HCT116 (cell line): ENCODE data around the gene LLCFC1. TPM values are rescaled to one million over a fixed set of nuclear protein-coding genes. Genes with fewer than 3 reads are reported as not detected.

Source experiments
- ATAC-seq: fragments of 200-7000 bp; cut with Tn5 transposase; 2 replicates; pipeline ENCODE4 v1.9.1; 2020; ENCODE audit warnings: mild to moderate bottlenecking, moderate library complexity
- BruUV-seq: library from RNA; stranded (reverse); fragments of 400-500 nt; replicated peaks from 2 replicates; lab custom pipeline; 2021; lab: Mats Ljungman, UMichigan
- CTCF ChIA-PET: fragments of 300-600 bp; sonication (Branson Sonifier 250); formaldehyde crosslinking; loops from one replicate; lab custom pipeline; 2021; ENCODE audit warnings: antibody characterized with exemption; lab: Charles Lee
- POLR2A ChIA-PET: fragments of 300-600, 350-600 bp; sonication (Branson Sonifier 250); formaldehyde crosslinking; loops from one replicate; lab custom pipeline; 2021; ENCODE audit warnings: antibody characterized with exemption; lab: Charles Lee
- RAD21 ChIA-PET, 2 experiments: fragments of 300-600 bp; sonication (Branson Sonifier 250); formaldehyde crosslinking; loops; one replicate each; lab custom pipeline; 2023; ENCODE audit warnings: low total read pairs in 2 of 2; ENCODE audit not compliant: uncharacterized antibody in 2 of 2, unreplicated experiment in 2 of 2, low non-redundant PET in 1 of 2; lab: Charles Lee
- DNase-seq: peaks from one replicate; pipeline ENCODE4 v3.0.0-alpha.2; 2010; ENCODE audit warnings: low read depth, low spot score
- H2AFZ ChIP-seq: fragments of 200-600 bp; shearing (Covaris generic), sonication (generic); 2 replicates; pipeline ENCODE4 v1.6.1; 2017; ENCODE audit warnings: low read depth, mixed run types, mixed read lengths, antibody characterized with exemption, low read length; ENCODE audit not compliant: poor library complexity, severe bottlenecking
- H3K27ac ChIP-seq: 2 replicates; pipeline ENCODE4 v1.5.1; 2012; ENCODE audit warnings: low read depth, low read length
- H3K27me3 ChIP-seq: fragments of 200-600 bp; sonication (generic); 2 replicates; pipeline ENCODE4 v1.6.1; 2016; ENCODE audit warnings: mixed run types, low read length, mixed read lengths; ENCODE audit not compliant: insufficient read depth
- H3K36me3 ChIP-seq, 2 experiments: fragments of 200-500 bp in 1 of 2; fragments of 200-600 bp in 1 of 2; sonication (Bioruptor generic) in 1 of 2; sonication (generic) in 1 of 2; 2 replicates each; pipeline versions ENCODE4 v1.5.1 to v1.6.1; 2014 to 2016; ENCODE audit warnings: low read length in 2 of 2, inconsistent platforms in 1 of 2, mixed read lengths in 1 of 2, mixed run types in 1 of 2; ENCODE audit not compliant: insufficient read depth in 2 of 2, control insufficient read depth in 1 of 2
- H3K4me1 ChIP-seq, 2 experiments: fragments of 200-600 bp in 1 of 2; sonication (generic) in 1 of 2; 2 replicates each; pipeline versions ENCODE4 v1.5.1 to v1.6.1; 2012 to 2017; ENCODE audit warnings: low read length in 2 of 2, inconsistent platforms in 1 of 2, mild to moderate bottlenecking in 1 of 2, mixed read lengths in 1 of 2, mixed run types in 1 of 2, moderate library complexity in 1 of 2; ENCODE audit not compliant: insufficient read depth in 2 of 2, control insufficient read depth in 1 of 2
- H3K4me2 ChIP-seq: fragments of 200-600 bp; sonication (generic); 2 replicates; pipeline ENCODE4 v1.6.1; 2017; ENCODE audit warnings: mixed run types, low read length, mixed read lengths
- H3K4me3 ChIP-seq, 2 experiments: fragments of 200-600 bp in 1 of 2; sonication (generic) in 1 of 2; replicated peaks in 1 of 2; 2 replicates each; pipeline ENCODE4 v1.5.1; 2011 to 2016; ENCODE audit warnings: low read length in 2 of 2, control low read depth in 1 of 2, low read depth in 1 of 2, mild to moderate bottlenecking in 1 of 2, mixed read lengths in 1 of 2, mixed run types in 1 of 2
- H3K79me2 ChIP-seq: fragments of 200-600 bp; sonication (generic); 2 replicates; pipeline ENCODE4 v1.6.1; 2017; ENCODE audit warnings: mild to moderate bottlenecking, mixed run types, low read length, moderate library complexity, mixed read lengths; ENCODE audit not compliant: insufficient read depth
- H3K9ac ChIP-seq: fragments of 200-600 bp; sonication (generic); 2 replicates; pipeline ENCODE4 v1.6.1; 2016; ENCODE audit warnings: low read length, mixed read lengths
- H3K9me2 ChIP-seq: fragments of 200-600 bp; sonication (generic), shearing (Covaris generic); 2 replicates; pipeline ENCODE4 v1.6.1; 2017; ENCODE audit warnings: mixed run types, mild to moderate bottlenecking, moderate library complexity; ENCODE audit not compliant: insufficient read depth
- H3K9me3 ChIP-seq, 2 experiments: fragments of 200-500 bp in 1 of 2; fragments of 200-600 bp in 1 of 2; sonication (Bioruptor generic) in 1 of 2; sonication (generic) in 1 of 2; 2 replicates each; pipeline ENCODE4 v1.6.1; 2014 to 2017; ENCODE audit warnings: low read length in 2 of 2, mixed read lengths in 2 of 2, inconsistent platforms in 1 of 2, low read depth in 1 of 2, mild to moderate bottlenecking in 1 of 2, mixed run types in 1 of 2, moderate library complexity in 1 of 2; ENCODE audit not compliant: control insufficient read depth in 1 of 2, insufficient read depth in 1 of 2
- H4K20me1 ChIP-seq: fragments of 200-600 bp; sonication (generic), shearing (Covaris generic); 2 replicates; pipeline ENCODE4 v1.6.1; 2017; ENCODE audit warnings: mixed run types, mild to moderate bottlenecking, moderate library complexity; ENCODE audit not compliant: insufficient read depth
- CEBPB ChIP-seq: IDR thresholded peaks from 2 replicates; pipeline ENCODE4 v1.6.1; 2012; ENCODE audit warnings: low read depth
- CTCF ChIP-seq, 3 experiments: fragments of 200-600 bp in 1 of 3; sonication (generic) in 1 of 3; IDR thresholded peaks in 2 of 3; conservative IDR thresholded peaks in 1 of 3; 2 replicates each; pipeline ENCODE4 v1.5.1; 2012 to 2017; ENCODE audit warnings: low read depth in 2 of 3, low read length in 2 of 3, antibody characterized with exemption in 1 of 3, borderline replicate concordance in 1 of 3, control low read depth in 1 of 3, mild to moderate bottlenecking in 1 of 3, mixed read lengths in 1 of 3, mixed run types in 1 of 3, moderate library complexity in 1 of 3; ENCODE audit not compliant: insufficient read depth in 1 of 3
- EZH2 ChIP-seq: fragments of 200-600 bp; sonication (generic); IDR thresholded peaks from 2 replicates; pipeline ENCODE4 v1.6.1; 2017; ENCODE audit warnings: antibody characterized with exemption, mixed run types
- SIN3A ChIP-seq: IDR thresholded peaks from 2 replicates; pipeline ENCODE4 v1.6.1; 2012; ENCODE audit warnings: low read depth
- SP1 ChIP-seq: IDR thresholded peaks from 2 replicates; pipeline ENCODE4 v1.6.1; 2012; ENCODE audit warnings: low read depth
- SRF ChIP-seq: IDR thresholded peaks from 2 replicates; pipeline ENCODE4 v1.6.1; 2012; ENCODE audit warnings: low read depth
- YY1 ChIP-seq: IDR thresholded peaks from 2 replicates; pipeline ENCODE4 v1.6.1; 2011; ENCODE audit warnings: low read length, low read depth, moderate library complexity, mild to moderate bottlenecking; ENCODE audit not compliant: insufficient replicate concordance; ENCODE audit errors: extremely low read depth
- ZNF274 ChIP-seq: fragments of 200-500 bp; sonication (Bioruptor generic); IDR thresholded peaks from 2 replicates; pipeline ENCODE4 v1.6.1; 2014; ENCODE audit warnings: mild to moderate bottlenecking, low read depth, low read length, inconsistent platforms
- intact Hi-C: fragments of 100-400 bp; cut with micrococcal nuclease; formaldehyde crosslinking; loops from 2 replicates; pipeline ENCODE4 v1.10.0; 2022
- total RNA-seq: library from RNA; stranded (reverse); gene quantifications from one replicate; pipeline ENCODE4 v1.2.1, GENCODE V29; 2021; ENCODE audit not compliant: unreplicated experiment
- TF ChIP-seq, protein P1 (sequence below): IDR thresholded peaks from 2 replicates; pipeline ENCODE4 v1.6.1; 2012

LLCFC1 gene
- total RNA-seq, 1 experiment from 2014 or later, result not detected

DNA sequence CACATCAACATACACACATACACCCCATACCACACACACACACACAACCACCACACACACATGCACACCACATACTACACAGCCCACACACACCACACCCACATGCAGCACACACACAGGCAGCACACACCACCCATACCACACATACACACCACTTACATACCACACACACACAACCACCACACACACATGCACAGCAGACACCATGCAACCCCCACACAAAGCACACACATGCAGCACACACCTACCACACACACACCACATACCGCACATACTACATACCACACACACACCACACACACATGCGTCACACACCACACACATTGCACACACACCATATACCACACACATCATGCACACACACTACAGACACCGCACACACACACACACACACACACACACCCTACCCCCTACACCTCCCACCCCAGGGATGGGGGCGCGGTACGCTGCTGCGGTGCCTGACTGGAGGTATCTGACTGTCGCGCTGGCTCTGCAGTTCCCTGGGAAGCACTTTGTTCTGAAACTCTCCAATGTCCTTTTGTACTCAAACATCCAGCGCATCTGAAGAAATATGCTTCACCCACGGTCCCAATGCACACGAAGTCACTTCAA is 48.3 kb upstream of the LLCFC1 start:
- TF ChIP-seq CTCF (IDR thresholded peaks at IDR 0.05 in 2 of 3, conservative IDR thresholded peaks at IDR 0.05 in 1 of 3; ENCODE audit: borderline replicate concordance in 1 of 3, insufficient read depth in 1 of 3, low read depth in 2 of 3, low read length in 2 of 3), result no peak
- TF ChIP-seq ZNF274, result no peak
- TF ChIP-seq SP1, result no peak
- no peak for TF ChIP-seq SRF
- TF ChIP-seq CEBPB, result no peak
- TF ChIP-seq, protein P1, sequence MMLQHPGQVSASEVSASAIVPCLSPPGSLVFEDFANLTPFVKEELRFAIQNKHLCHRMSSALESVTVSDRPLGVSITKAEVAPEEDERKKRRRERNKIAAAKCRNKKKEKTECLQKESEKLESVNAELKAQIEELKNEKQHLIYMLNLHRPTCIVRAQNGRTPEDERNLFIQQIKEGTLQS, result no peak
- no peak for TF ChIP-seq YY1
- no peak for TF ChIP-seq EZH2
- no peak for TF ChIP-seq SIN3A
- RAD21 ChIA-PET, result no interaction called here
- no peaks in the 10 kb centered on the region for H3K9me3 ChIP-seq
- H4K20me1 ChIP-seq, result no peaks in the 10 kb centered on the region
- no peak overlapping the region for H3K27ac ChIP-seq
- no TSS peak for BruUV-seq
- ATAC-seq (no peak), DNase-seq (no peak)
- POLR2A ChIA-PET, result no interaction called here
- H2AFZ ChIP-seq, result no peak overlapping the region
- peaks cover 1% of the 10 kb centered on the region in 2 experiments; a peak in 3 of 4 replicates for H3K4me1 ChIP-seq
- H3K79me2 ChIP-seq, result no peaks in the 10 kb centered on the region
- no peaks in the 10 kb centered on the region for H3K9me2 ChIP-seq
- H3K4me2 ChIP-seq, result no peak overlapping the region
- H3K4me3 ChIP-seq, result no peak overlapping the region
- CTCF ChIA-PET, result no interaction called here
- intact Hi-C loops, result no loop called here
- H3K9ac ChIP-seq, result no peak overlapping the region
- no peaks in the 10 kb centered on the region for H3K36me3 ChIP-seq
- peaks cover 9% of the 10 kb centered on the region; the same call in 1 of the 2 replicates for H3K27me3 ChIP-seq
